Uterine smooth muscle cell (primary cell): ENCODE measurements around the gene C1orf52. TPM values are rescaled to one million over a fixed set of nuclear protein-coding genes. Genes with fewer than 3 reads are reported as not detected.

Source experiments
- total RNA-seq: library from RNA; depleted of rRNA; stranded (reverse); fragments of >200 nt; gene quantifications from 2 replicates; pipeline ENCODE4 v1.2.3, GENCODE V29; 2014

Gene C1orf52
- total RNA-seq = 15.2 and 18.2 TPM in 2 replicates

GRCh38 chr1:85259118-85259911 is at the start of gene C1orf52:
Gene C1orf52 (minus strand): TSS chr1:85259662. CDS start chr1:85259633, 29 bp downstream.

GRCh38 chr1:85276215-85276977 is 16.9 kb upstream of the C1orf52 start, which contains the start of gene BCL10:
Gene BCL10 (minus strand): TSS chr1:85276632. CDS start chr1:85276352, 280 bp downstream.

GRCh38 chr1:85200463-85201339 is 58.8 kb downstream of the C1orf52 start, which contains the start of gene SYDE2:
Gene SYDE2 (minus strand): TSS chr1:85201016. CDS start chr1:85200996, 20 bp downstream.

Other genes with a start within 250 kb of the C1orf52 start
- 3.8 and 6.5 TPM in 2 replicates for gene MCOLN3, start 211.2 kb downstream of the C1orf52 start, total RNA-seq
- 8.4 and 12.7 TPM in 2 replicates for gene SYDE2, start 58.6 kb downstream of the C1orf52 start, total RNA-seq
- gene BCL10, start 17.0 kb upstream of the C1orf52 start, total RNA-seq = 28.0 and 32.2 TPM in 2 replicates
- gene DDAH1, start 205.5 kb upstream of the C1orf52 start, total RNA-seq = 36.4 and 40.7 TPM in 2 replicates